ENCODE measurements around the gene AHCYL2. TPM values are rescaled to one million over a fixed set of nuclear protein-coding genes. Genes with fewer than 3 reads are reported as not detected.
"Not testable (repeated sequence)": the region's sequence is repeated elsewhere in the genome, so short reads cannot be mapped to it uniquely, and the experiment has no call there.

Gene AHCYL2
- total and polyA plus RNA-seq, 7 donors: 4.4 to 39.2 (median 24.8) TPM

DNA sequence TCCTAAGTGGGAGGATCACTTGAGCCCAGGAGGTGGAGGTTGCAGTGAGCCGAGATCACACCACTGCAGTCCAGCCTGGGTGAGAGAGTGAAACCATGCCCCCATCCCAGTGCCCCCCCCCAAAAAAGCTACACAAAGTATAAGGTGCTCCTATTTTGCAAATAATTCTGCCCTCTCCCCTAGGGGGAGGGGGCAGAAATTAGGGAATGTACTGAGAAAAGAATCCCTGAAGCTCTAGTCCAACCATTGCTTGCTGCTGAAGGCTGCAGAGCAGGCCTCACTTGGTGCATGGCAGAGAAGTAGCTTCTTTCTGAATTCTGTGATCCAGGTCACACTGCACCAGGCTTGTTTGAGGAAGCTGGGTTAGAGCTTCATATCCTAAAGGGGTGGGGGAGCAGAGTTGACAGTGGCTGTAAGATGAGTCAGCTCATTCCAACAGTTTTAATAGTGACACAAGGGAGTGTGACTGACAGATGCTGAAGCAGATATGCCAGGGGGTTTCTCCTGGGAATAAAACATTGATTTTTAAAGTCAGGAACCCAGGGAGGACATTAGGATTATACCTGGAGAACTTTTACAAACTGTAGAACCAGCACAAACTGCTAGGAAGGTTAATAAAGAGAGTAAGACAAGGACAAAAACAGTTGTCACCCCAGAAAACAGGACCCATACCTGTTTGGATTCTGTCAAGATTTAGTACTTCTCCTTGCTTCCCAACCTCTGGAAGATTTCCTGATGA is 176.6 kb downstream of the AHCYL2 start:
- Histone ChIP-seq H3K4me3 (no peak overlapping the region), H3K4me1 (peaks cover 20% of the 10 kb centered on the region), H3K36me3 (ENCODE audit: insufficient read depth in 1 of 2, low read depth in 1 of 2) (peaks cover 0 to 21% of the 10 kb centered on the region in 2 donors), H3K9me3 (no peaks in the 10 kb centered on the region), H3K27me3 (ENCODE audit: insufficient read depth in 3 of 3, low read length in 2 of 3) (no peaks in the 10 kb centered on the region), H3K27ac (peak overlapping the region; percentile 72)
- ATAC-seq: peak; percentile 74 to 88 (median 84)
- TF ChIP-seq, protein P1, sequence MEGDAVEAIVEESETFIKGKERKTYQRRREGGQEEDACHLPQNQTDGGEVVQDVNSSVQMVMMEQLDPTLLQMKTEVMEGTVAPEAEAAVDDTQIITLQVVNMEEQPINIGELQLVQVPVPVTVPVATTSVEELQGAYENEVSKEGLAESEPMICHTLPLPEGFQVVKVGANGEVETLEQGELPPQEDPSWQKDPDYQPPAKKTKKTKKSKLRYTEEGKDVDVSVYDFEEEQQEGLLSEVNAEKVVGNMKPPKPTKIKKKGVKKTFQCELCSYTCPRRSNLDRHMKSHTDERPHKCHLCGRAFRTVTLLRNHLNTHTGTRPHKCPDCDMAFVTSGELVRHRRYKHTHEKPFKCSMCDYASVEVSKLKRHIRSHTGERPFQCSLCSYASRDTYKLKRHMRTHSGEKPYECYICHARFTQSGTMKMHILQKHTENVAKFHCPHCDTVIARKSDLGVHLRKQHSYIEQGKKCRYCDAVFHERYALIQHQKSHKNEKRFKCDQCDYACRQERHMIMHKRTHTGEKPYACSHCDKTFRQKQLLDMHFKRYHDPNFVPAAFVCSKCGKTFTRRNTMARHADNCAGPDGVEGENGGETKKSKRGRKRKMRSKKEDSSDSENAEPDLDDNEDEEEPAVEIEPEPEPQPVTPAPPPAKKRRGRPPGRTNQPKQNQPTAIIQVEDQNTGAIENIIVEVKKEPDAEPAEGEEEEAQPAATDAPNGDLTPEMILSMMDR (IDR thresholded peaks at IDR 0.05): no peak
- WGBS, 3 donors: 92 to 100% (median 96%) methylated on average over 1 of the region's 1 CpG
- intact Hi-C loops (cut with DNase I): no loop called here
- DNase-seq: no peak

DNA sequence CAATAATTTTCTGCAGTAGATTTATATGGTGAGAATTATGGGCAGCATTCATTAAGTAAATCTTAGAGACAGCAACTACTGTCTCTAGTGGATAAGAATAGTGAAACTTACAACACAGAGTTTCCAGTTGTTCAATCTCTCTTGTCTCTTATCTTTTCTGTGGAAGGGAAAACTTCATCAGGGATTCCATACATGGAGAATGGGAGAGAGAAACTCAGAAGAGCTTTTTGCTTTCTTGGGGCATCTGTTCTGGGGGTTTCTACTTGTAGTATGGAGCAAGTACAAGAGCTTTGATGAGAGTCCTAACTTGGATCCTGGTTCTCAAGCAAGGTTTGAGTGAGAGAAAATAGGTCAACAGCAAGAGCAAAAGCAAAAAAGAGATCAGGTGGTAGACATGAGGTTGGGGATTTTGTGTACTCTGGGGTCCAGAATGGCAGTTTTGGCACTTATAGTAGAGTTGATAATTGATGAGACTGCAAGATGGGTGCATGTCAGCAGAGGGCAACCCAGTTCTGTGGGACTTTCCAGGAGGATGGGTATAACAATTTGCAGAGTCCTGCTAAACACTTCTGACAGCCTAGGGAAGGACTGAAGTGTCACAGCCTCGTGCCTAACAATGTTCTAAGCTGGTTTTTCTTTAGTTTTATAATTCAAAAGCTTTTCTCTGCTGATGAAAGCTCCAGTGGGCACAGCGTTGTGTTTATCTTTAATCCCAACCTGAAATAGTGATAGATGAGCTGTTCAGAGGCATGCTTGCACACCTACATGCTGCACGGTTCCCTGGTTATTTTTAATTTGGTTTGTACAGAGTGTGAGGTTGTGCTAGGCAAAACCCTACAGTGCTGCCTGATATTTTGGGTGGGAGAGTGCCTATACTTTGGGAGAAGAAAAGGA is 177.4 kb downstream of the AHCYL2 start:
- WGBS, 3 donors: 41 to 65% (median 44%) methylated on average over 3 of the region's 3 CpGs

DNA sequence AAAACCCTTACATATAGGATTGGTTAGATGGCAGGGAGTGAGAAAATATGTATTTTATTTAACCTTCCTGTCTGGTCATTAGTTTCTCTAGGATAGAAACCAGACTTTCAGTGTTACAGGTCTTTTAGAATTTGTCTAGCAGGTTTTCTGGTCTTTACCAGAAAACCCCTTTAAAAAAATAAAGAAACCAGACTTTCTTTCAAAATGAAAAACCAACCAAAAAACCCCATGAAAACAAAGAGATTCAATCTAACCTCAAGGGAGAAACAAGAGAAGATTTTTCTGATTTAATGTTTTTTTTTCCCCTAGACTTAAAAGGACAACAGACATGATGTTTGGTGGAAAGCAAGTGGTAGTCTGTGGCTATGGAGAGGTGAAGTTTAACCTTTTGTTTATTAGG is 180.7 kb downstream of the AHCYL2 start:
- Histone ChIP-seq H3K27ac (no peak overlapping the region), H3K9me3 (no peaks in the 10 kb centered on the region), H3K27me3 (ENCODE audit: insufficient read depth in 3 of 3, low read length in 2 of 3) (no peaks in the 10 kb centered on the region), H3K36me3 (ENCODE audit: insufficient read depth in 1 of 2, low read depth in 1 of 2) (peaks cover 0 to 43% of the 10 kb centered on the region in 2 donors), H3K4me3 (no peak overlapping the region), H3K4me1 (peaks cover 20% of the 10 kb centered on the region)
- ATAC-seq (no peak), DNase-seq (no peak)
- TF ChIP-seq, protein P1 (IDR thresholded peaks at IDR 0.05): no peak
- intact Hi-C loops (cut with DNase I): no loop called here

More for the DNA sequence above, 177.4 kb downstream of the AHCYL2 start:
- H3K4me1 ChIP-seq: peaks cover 20% of the 10 kb centered on the region
- ATAC-seq (peak; percentile 73 to 86 (median 82)), DNase-seq (no peak)
- H3K4me3 ChIP-seq: no peak overlapping the region
- TF ChIP-seq, protein P1 (IDR thresholded peaks at IDR 0.05): peak; percentile 24
- H3K36me3 ChIP-seq (ENCODE audit: insufficient read depth in 1 of 2, low read depth in 1 of 2): peaks cover 0 to 27% of the 10 kb centered on the region in 2 donors
- peak overlapping the region; percentile 72 for H3K27ac ChIP-seq
- H3K9me3 ChIP-seq: no peaks in the 10 kb centered on the region
- H3K27me3 ChIP-seq (ENCODE audit: insufficient read depth in 3 of 3, low read length in 2 of 3): no peaks in the 10 kb centered on the region
- intact Hi-C loops (cut with DNase I): no loop called here

DNA sequence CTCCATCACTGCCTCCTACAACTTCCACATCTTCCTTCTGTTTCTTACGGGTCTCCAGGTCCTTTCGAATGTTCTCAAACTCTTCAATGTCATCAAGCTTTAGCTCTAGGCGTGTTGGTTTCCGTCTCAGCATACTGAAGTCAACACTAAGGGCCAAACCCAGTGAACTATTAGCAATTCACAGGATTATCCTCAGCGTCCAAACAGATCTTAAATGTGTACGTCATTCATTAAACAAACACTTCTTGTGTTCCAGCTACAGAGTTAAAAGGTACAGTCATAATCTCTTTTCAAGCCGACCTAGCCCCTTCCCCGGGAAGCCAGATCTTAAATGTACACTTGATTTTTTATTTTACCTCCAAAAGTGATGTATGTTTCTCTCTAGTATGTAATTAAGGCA is 185.4 kb downstream of the AHCYL2 start:
- intact Hi-C loops (cut with DNase I); H3K27ac ChIP-seq; H3K27me3 ChIP-seq (ENCODE audit: insufficient read depth in 3 of 3, low read length in 2 of 3); ATAC-seq; H3K9me3 ChIP-seq; DNase-seq; H3K4me3 ChIP-seq; H3K4me1 ChIP-seq: not testable (repeated sequence)
- 93 to 94% (median 93%) methylated on average over 8 of the region's 8 CpGs for WGBS, 3 donors
- peaks cover 0 to 46% of the 10 kb centered on the region in 2 donors for H3K36me3 ChIP-seq (ENCODE audit: insufficient read depth in 1 of 2, low read depth in 1 of 2)

DNA sequence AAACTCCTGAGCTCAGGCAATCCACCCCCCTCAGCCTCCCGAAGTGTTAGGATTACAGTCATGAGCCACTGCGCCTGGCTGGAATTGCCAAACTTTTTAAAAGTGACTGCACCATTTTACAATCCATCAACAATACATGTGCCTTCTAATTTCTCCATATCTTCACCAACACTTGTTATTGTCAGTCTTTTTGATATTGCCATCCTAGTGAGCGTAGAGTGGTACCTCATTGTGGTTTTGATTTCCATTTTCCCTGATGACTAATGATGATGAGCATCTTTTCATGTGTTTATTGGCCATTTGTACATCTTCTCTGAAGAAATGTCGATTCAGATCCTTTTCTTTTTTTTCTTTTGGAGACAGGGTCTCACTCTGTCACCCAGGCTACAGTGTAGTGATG is 187.7 kb downstream of the AHCYL2 start:
- H3K27me3 ChIP-seq (ENCODE audit: insufficient read depth in 3 of 3, low read length in 2 of 3): no peaks in the 10 kb centered on the region

More for the DNA sequence above, 187.7 kb downstream of the AHCYL2 start:
- intact Hi-C loops (cut with DNase I): no loop called here
- no peak overlapping the region for H3K4me3 ChIP-seq
- no peak overlapping the region for H3K27ac ChIP-seq
- peaks cover 6% of the 10 kb centered on the region for H3K4me1 ChIP-seq
- TF ChIP-seq, protein P1 (IDR thresholded peaks at IDR 0.05): no peak
- H3K9me3 ChIP-seq: no peaks in the 10 kb centered on the region
- no peak for ATAC-seq
- WGBS, 3 donors: 94 to 100% (median 97%) methylated on average over 4 of the region's 4 CpGs
- DNase-seq: no peak
- peaks cover 0 to 37% of the 10 kb centered on the region in 2 donors for H3K36me3 ChIP-seq (ENCODE audit: insufficient read depth in 1 of 2, low read depth in 1 of 2)
